Heart left ventricle (tissue), 16 donors: ENCODE results near the gene FAM32A. TPM values are rescaled to one million over a fixed set of nuclear protein-coding genes. Genes with fewer than 3 reads are reported as not detected.

Source experiments
- ATAC-seq, 4 donors: fragments of 200-7000 bp; cut with Tn5 transposase; one replicate each; pipeline ENCODE4 v1.9.1; 2020 to 2022; ENCODE audit warnings: moderate library complexity in 4 of 4, mild to moderate bottlenecking in 3 of 4, moderate number of reproducible peaks in 1 of 4
- DNase-seq, 5 donors: peaks; one replicate each; pipeline ENCODE4 v3.0.0-alpha.2; 2020
- H3K27ac ChIP-seq, 12 donors: fragments of 200-600 bp; sonication (generic) in 4 of 12; one replicate each; pipeline versions ENCODE4 v1.5.0 to v1.8.0; 2016 to 2022; ENCODE audit warnings: mild to moderate bottlenecking in 2 of 12
- H3K27me3 ChIP-seq, 9 donors: fragments of 200-600 bp; sonication (generic) in 2 of 9; one replicate each; pipeline versions ENCODE4 v1.5.1 to v1.8.0; 2016 to 2022; ENCODE audit warnings: mild to moderate bottlenecking in 3 of 9
- H3K36me3 ChIP-seq, 9 donors: fragments of 200-600 bp; sonication (generic) in 2 of 9; one replicate each; pipeline versions ENCODE4 v1.5.0 to v1.8.0; 2018 to 2022; ENCODE audit warnings: mild to moderate bottlenecking in 2 of 9
- H3K4me1 ChIP-seq, 12 donors: fragments of 200-600 bp; sonication (generic) in 4 of 12; one replicate each; pipeline versions ENCODE4 v1.5.0 to v1.8.0; 2016 to 2022; ENCODE audit warnings: mild to moderate bottlenecking in 3 of 12
- H3K4me3 ChIP-seq, 12 donors: fragments of 200-600 bp; sonication (generic) in 4 of 12; one replicate each; pipeline versions ENCODE4 v1.5.0 to v1.8.0; 2017 to 2022; ENCODE audit warnings: mild to moderate bottlenecking in 9 of 12, moderate library complexity in 4 of 12
- H3K9me3 ChIP-seq, 12 donors: fragments of 200-600 bp; sonication (generic) in 4 of 12; one replicate each; pipeline versions ENCODE4 v1.5.0 to v1.8.0; 2016 to 2022; ENCODE audit warnings: mild to moderate bottlenecking in 1 of 12
- CTCF ChIP-seq, 12 donors: fragments of 200-600 bp; sonication (generic) in 4 of 12; IDR thresholded peaks; one replicate each; pipeline versions ENCODE4 v1.5.0 to v1.8.0; 2018 to 2022; ENCODE audit warnings: antibody characterized with exemption in 12 of 12, mild to moderate bottlenecking in 5 of 12
- POLR2A ChIP-seq, 2 donors: fragments of 450-650 bp; IDR thresholded peaks; one replicate each; pipeline ENCODE4 v1.6.1; 2017; ENCODE audit warnings: antibody characterized with exemption in 2 of 2, mild to moderate bottlenecking in 2 of 2, moderate library complexity in 2 of 2
- WGBS, 4 donors: extraction: QIAGEN DNeasy Blood & Tissue Kit in 2 of 4; methylation state at CpG; one replicate each; pipeline versions ENCODE4 v1.1.5 to v1.1.7; 2013 to 2018; 5-methylcytosine and 5-hydroxymethylcytosine counted together
- intact Hi-C, 10 donors: fragments of 100-400 bp; cut with DNase I; formaldehyde crosslinking; loops; one replicate each; pipeline versions ENCODE4 v1.11.1 to v1.14.2; 2022
- polyA plus RNA-seq, 2 donors: library from polyadenylated mRNA; stranded (reverse); fragments of 200-250 nt; gene quantifications; one replicate each; pipeline ENCODE4 v1.2.3, GENCODE V29; 2013
- total RNA-seq, 9 donors: library from RNA; depleted of rRNA in 2 of 9; stranded (reverse); fragments of >200 nt in 2 of 9; fragmentation: NEBNext Ultra II Directional in 3 of 9; extraction: Animal tissue kit (Norgen Biotek cat#: 25700) in 3 of 9; gene quantifications; one replicate each; pipeline versions ENCODE4 v1.1.0 to v1.2.4, GENCODE V29; 2016 to 2023
- donor health status: ischemic (EF 13 %, LVEDD 7.1; RV severe dilation, severe dysfunction).
- donor health status: healthy with polysubstance abuse.
- donor health status: DM: no; HTN: yes; CAD: no.
- donor health status: DM: no; HTN: no; CAD: no.
- donor health status: ischemic (EF 25% LVEDD 6.9; RV normal size, moderate dysfunction).
- donor health status: ischemic (EF 25% LVEDD 5.7; RV mildly dilated, moderate dysfunction).
- donor health status: healthy.
- donor health status: DM: yes; HTN: yes; CAD: no.
- donor health status: ischemic (EF 35%, LVEDD 5.7; RV mildly dilated, moderate dysfunction).
- donor health status: nonischemic (EF 11% LVEDD 7.7; RV severe dilation, severe dysfunction).
- donor health status: DM: yes; HTN: yes; CAD: no.
- donor health status: PGD.
- donor health status: ischemic (EF 29% LVEDD 5.4; RV normal size, mild dysfunction).
- donor health status: nonischemic (EF 23%, LVEDD 6.1; RV moderate dilation, normal function).

FAM32A gene
- total and polyA plus RNA-seq, 11 donors: 32.0 to 94.5 (median 37.5) TPM

- DNase-seq: no peak
- TF ChIP-seq POLR2A (IDR thresholded peaks at IDR 0.05) (no peak), CTCF (IDR thresholded peaks at IDR 0.05) (no peak)
- no peak for ATAC-seq
- H3K27ac ChIP-seq: no peak overlapping the region
- peaks cover 0 to 11% (median 0%) of the 10 kb centered on the region in 12 donors for H3K4me1 ChIP-seq
- H3K9me3 ChIP-seq: peaks cover 0 to 6% (median 0%) of the 10 kb centered on the region in 12 donors
- H3K4me3 ChIP-seq: no peak overlapping the region
- intact Hi-C loops: no loop called here
- H3K36me3 ChIP-seq: peaks cover 2 to 81% (median 63%) of the 10 kb centered on the region in 9 donors
- H3K27me3 ChIP-seq: no peaks in the 10 kb centered on the region
Observed at GRCh38 chr19:16213076-16213475, 27.9 kb downstream of the FAM32A start.

- WGBS, 4 donors: 76 to 93% (median 87%) methylated on average over 11 to 13 of the region's 13 CpGs
- no peak for DNase-seq
- Histone ChIP-seq H3K36me3 (peaks cover 4 to 76% (median 47%) of the 10 kb centered on the region in 9 donors), H3K27ac (no peak overlapping the region), H3K4me3 (no peak overlapping the region), H3K9me3 (peaks cover 0 to 29% (median 24%) of the 10 kb centered on the region in 12 donors), H3K4me1 (peaks cover 0 to 11% (median 0%) of the 10 kb centered on the region in 12 donors), H3K27me3 (no peaks in the 10 kb centered on the region)
- intact Hi-C loops: no loop called here
- TF ChIP-seq POLR2A (IDR thresholded peaks at IDR 0.05) (no peak), CTCF (IDR thresholded peaks at IDR 0.05) (no peak)
- peak in 3 of 4 donors; percentile 28 to 55 (median 52) for ATAC-seq
Observed at GRCh38 chr19:16216744-16217670, 31.8 kb downstream of the FAM32A start.

- TF ChIP-seq CTCF (IDR thresholded peaks at IDR 0.05): no peak
- TF ChIP-seq POLR2A (IDR thresholded peaks at IDR 0.05): no peak
- WGBS, 4 donors: 90 to 98% (median 95%) methylated on average over 16 of the region's 16 CpGs
- H3K4me1 ChIP-seq: peaks cover 0 to 11% (median 0%) of the 10 kb centered on the region in 12 donors
- no peak overlapping the region for H3K27ac ChIP-seq
- H3K27me3 ChIP-seq: no peaks in the 10 kb centered on the region
- intact Hi-C loops: no loop called here
- peaks cover 4 to 80% (median 53%) of the 10 kb centered on the region in 9 donors for H3K36me3 ChIP-seq
- no peak overlapping the region for H3K4me3 ChIP-seq
- peaks cover 0 to 34% (median 28%) of the 10 kb centered on the region in 12 donors for H3K9me3 ChIP-seq
- DNase-seq (no peak), ATAC-seq (peak in 2 of 4 donors; percentile 9 to 20)
Observed at GRCh38 chr19:16217716-16218451, 32.7 kb downstream of the FAM32A start.

GRCh38 chr19:16218851-16219250, 33.6 kb downstream of the FAM32A start:
- Histone ChIP-seq H3K27ac (no peak overlapping the region), H3K27me3 (no peaks in the 10 kb centered on the region), H3K4me3 (no peak overlapping the region), H3K9me3 (peaks cover 0 to 34% (median 28%) of the 10 kb centered on the region in 12 donors), H3K4me1 (peaks cover 0 to 11% (median 0%) of the 10 kb centered on the region in 12 donors), H3K36me3 (peaks cover 4 to 85% (median 60%) of the 10 kb centered on the region in 9 donors)
- TF ChIP-seq CTCF (IDR thresholded peaks at IDR 0.05): no peak
- no peak for TF ChIP-seq POLR2A (IDR thresholded peaks at IDR 0.05)
- ATAC-seq (no peak), DNase-seq (no peak)
- WGBS, 4 donors: 88 to 98% (median 92%) methylated on average over 2 of the region's 2 CpGs
- intact Hi-C loops: no loop called here
